ENCODE data around the gene STK38. TPM values are rescaled to one million over a fixed set of nuclear protein-coding genes. Genes with fewer than 3 reads are reported as not detected.

The STK38 gene
- total and polyA plus RNA-seq, 2 of the 13 experiments (the other 11 are each of a cell fraction or from before 2014, with no cell fraction given), result 10.3 to 20.7 TPM

DNA sequence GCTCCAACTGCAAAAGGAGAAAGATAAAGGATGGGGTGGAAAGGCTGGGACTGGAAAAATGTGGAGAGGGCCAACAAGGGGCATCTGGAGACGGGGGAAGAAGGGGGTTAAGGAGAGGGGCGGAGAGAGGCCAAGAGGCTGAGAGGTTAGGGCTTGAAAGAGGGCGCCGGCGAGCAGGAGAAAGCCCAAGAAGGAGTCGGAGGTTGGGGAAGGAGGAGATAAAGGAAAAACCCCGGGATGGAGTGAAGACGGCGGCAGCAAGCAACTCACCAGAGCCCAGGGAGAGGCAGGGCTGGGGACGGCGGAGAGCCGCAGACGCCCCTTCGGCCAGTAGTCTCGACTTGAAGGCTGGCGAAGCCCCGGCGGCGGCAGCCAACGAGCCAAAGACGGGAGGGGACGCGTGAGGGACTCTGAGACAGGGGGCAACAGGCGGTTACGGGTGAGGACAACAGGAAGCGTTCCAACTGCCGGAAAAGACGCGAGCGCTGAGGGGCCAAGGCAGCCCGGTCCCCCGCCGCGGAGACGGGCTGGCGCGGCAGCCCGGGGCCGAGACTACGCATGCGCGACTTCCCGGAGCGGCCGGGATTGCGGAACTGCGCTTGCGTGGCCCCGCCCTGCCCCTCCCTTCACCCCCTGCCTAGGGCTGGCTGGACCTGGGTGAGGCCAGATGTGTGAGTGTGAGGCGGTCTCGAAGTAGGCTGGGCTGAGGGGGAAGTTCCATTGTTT, at the start of gene STK38 (continued):
- TF ChIP-seq NPAS2 (CRISPR knock-in tag; IDR thresholded peaks at IDR 0.05; ENCODE audit: borderline replicate concordance) (no peak), ZNF660 (CRISPR knock-in tag; IDR thresholded peaks at IDR 0.05; ENCODE audit: borderline replicate concordance, low read depth) (no peak), ZNF33B (CRISPR knock-in tag; IDR thresholded peaks at IDR 0.05) (no peak), PCBP1 (IDR thresholded peaks at IDR 0.05; ENCODE audit: borderline replicate concordance, low read depth, low read length) (no peak; the same call in 1 of the 2 replicates), SNAPC5 (CRISPR knock-in tag; IDR thresholded peaks at IDR 0.05; ENCODE audit: borderline replicate concordance) (no peak), ZBTB42 (CRISPR knock-in tag; IDR thresholded peaks at IDR 0.05) (peak; percentile 87; the same call in 1 of the 2 replicates), ASH2L (IDR thresholded peaks at IDR 0.05; ENCODE audit: insufficient read length, low read depth, low read length) (peak; percentile 51), ZNF704 (CRISPR knock-in tag; IDR thresholded peaks at IDR 0.05; ENCODE audit: borderline replicate concordance) (0 out of 2 replicates have a peak, but pooled peaks have one; percentile 73), MAFK (conservative IDR thresholded peaks at IDR 0.05 in 1 of 2, IDR thresholded peaks at IDR 0.05 in 1 of 2; ENCODE audit: low read length in 2 of 2) (no peak), ZNF564 (CRISPR knock-in tag; IDR thresholded peaks at IDR 0.05) (peak; percentile 76; the same call in 1 of the 2 replicates), ZNF441 (CRISPR knock-in tag; IDR thresholded peaks at IDR 0.05; ENCODE audit: borderline replicate concordance) (peak; percentile 83), TBX3 (IDR thresholded peaks at IDR 0.05; ENCODE audit: borderline replicate concordance) (no peak), ZNF580 (CRISPR knock-in tag; IDR thresholded peaks at IDR 0.05; ENCODE audit: borderline replicate concordance, low read depth) (peak; percentile 67; the same call in 1 of the 2 replicates), CBX2 (IDR thresholded peaks at IDR 0.05; ENCODE audit: low read depth, low read length) (no peak), CBX2 (CRISPR knock-in tag; IDR thresholded peaks at IDR 0.05; ENCODE audit: low read depth) (no peak), RXRB (CRISPR knock-in tag; IDR thresholded peaks at IDR 0.05; ENCODE audit: borderline replicate concordance) (peak; percentile 53; the same call in 1 of the 2 replicates), FOXO4 (CRISPR knock-in tag; conservative IDR thresholded peaks at IDR 0.05) (no peak), YEATS4 (CRISPR knock-in tag; IDR thresholded peaks at IDR 0.05; ENCODE audit: borderline replicate concordance) (peak; percentile 79; the same call in 1 of the 2 replicates), RBM22 (optimal IDR thresholded peaks at IDR 0.05; ENCODE audit: low read length) (no peak), SAFB2 (CRISPR knock-in tag; IDR thresholded peaks at IDR 0.05; ENCODE audit: borderline replicate concordance, low read depth) (peak; percentile 74; the same call in 1 of the 2 replicates), E2F1 (CRISPR knock-in tag; IDR thresholded peaks at IDR 0.05) (no peak; the same call in 1 of the 2 replicates)
- TF ChIP-seq, protein P1, sequence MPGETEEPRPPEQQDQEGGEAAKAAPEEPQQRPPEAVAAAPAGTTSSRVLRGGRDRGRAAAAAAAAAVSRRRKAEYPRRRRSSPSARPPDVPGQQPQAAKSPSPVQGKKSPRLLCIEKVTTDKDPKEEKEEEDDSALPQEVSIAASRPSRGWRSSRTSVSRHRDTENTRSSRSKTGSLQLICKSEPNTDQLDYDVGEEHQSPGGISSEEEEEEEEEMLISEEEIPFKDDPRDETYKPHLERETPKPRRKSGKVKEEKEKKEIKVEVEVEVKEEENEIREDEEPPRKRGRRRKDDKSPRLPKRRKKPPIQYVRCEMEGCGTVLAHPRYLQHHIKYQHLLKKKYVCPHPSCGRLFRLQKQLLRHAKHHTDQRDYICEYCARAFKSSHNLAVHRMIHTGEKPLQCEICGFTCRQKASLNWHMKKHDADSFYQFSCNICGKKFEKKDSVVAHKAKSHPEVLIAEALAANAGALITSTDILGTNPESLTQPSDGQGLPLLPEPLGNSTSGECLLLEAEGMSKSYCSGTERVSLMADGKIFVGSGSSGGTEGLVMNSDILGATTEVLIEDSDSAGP (CRISPR knock-in tag; IDR thresholded peaks at IDR 0.05; ENCODE audit: borderline replicate concordance), result peak; percentile 90
